Measurements from ENCODE around the gene TEX26. TPM values are rescaled to one million over a fixed set of nuclear protein-coding genes. Genes with fewer than 3 reads are reported as not detected.

TEX26 gene
- total and polyA plus RNA-seq, 4 donors: 0.67 to 6.2 (median 2.5) TPM; not detected in 1

DNA sequence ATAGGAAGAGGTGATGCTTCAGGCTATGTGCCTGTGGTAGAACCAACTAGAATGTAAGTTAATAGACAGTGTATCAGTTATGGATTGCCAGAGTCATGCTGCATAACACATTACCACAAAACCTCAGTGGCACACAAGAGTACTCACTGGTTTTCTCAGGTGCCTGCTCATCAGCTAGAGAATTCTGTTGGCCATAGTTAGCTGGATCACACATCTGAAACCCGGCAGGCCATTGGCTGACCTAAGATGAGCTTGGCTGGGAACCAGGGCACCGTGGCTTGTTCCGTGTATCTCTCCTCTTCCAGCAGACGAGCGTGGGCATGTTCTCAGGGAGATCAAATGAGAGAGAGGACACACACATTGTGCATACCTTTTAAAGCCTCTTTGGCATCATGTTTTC, 76.7 kb downstream of the TEX26 start:
- Histone ChIP-seq H3K4me3 (no peak overlapping the region), H3K36me3 (ENCODE audit: control insufficient read depth in 4 of 4, insufficient read depth in 4 of 4, low read length in 4 of 4) (no peaks in the 10 kb centered on the region), H3K4me1 (ENCODE audit: control insufficient read depth in 5 of 5, insufficient read depth in 5 of 5, low read length in 5 of 5) (peaks cover 0 to 14% (median 0%) of the 10 kb centered on the region in 5 donors), H3K27ac (ENCODE audit: low read depth in 1 of 2, low read length in 1 of 2) (no peak overlapping the region), H3K27me3 (ENCODE audit: control insufficient read depth in 3 of 3, insufficient read depth in 3 of 3, low read length in 2 of 3) (no peaks in the 10 kb centered on the region), H3K9me3 (ENCODE audit: control insufficient read depth in 4 of 4, insufficient read depth in 3 of 4, low read length in 3 of 4) (no peaks in the 10 kb centered on the region), H3K9ac (ENCODE audit: insufficient read depth in 1 of 2, low read length in 2 of 2) (no peak overlapping the region)
- ATAC-seq (ENCODE audit: insufficient read depth, low FRiP score): no peak
- WGBS, 2 donors: 85 to 86% methylated on average over 5 of the region's 5 CpGs
- no peak for DNase-seq
- TF ChIP-seq, protein P1, sequence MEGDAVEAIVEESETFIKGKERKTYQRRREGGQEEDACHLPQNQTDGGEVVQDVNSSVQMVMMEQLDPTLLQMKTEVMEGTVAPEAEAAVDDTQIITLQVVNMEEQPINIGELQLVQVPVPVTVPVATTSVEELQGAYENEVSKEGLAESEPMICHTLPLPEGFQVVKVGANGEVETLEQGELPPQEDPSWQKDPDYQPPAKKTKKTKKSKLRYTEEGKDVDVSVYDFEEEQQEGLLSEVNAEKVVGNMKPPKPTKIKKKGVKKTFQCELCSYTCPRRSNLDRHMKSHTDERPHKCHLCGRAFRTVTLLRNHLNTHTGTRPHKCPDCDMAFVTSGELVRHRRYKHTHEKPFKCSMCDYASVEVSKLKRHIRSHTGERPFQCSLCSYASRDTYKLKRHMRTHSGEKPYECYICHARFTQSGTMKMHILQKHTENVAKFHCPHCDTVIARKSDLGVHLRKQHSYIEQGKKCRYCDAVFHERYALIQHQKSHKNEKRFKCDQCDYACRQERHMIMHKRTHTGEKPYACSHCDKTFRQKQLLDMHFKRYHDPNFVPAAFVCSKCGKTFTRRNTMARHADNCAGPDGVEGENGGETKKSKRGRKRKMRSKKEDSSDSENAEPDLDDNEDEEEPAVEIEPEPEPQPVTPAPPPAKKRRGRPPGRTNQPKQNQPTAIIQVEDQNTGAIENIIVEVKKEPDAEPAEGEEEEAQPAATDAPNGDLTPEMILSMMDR (IDR thresholded peaks at IDR 0.05; ENCODE audit: control extremely low read depth, extremely low read depth): no peak

DNA sequence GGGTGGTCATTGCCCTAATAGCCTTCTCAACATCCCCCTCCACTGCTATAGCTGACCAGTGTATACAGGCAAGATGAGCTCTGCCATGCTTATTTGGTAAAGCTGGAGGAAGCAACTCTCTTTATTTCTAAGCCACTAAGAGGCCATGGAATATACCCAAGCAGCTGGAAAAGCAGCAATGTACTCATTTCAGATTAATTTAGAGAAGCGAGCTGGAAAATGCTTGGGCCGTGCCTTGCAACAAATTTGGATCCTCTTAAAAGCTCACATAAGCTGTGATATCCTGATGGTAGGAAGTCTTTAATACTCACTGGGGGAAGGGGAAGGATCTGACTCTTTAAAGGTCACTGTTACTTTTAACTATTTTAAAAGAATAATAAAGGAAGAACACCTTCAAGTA, 77.8 kb downstream of the TEX26 start:
- TF ChIP-seq, protein P1 (IDR thresholded peaks at IDR 0.05; ENCODE audit: control extremely low read depth, extremely low read depth): no peak
- ATAC-seq (ENCODE audit: insufficient read depth, low FRiP score): no peak
- WGBS, 2 donors: 93 to 96% methylated on average over 2 of the region's 2 CpGs

DNA sequence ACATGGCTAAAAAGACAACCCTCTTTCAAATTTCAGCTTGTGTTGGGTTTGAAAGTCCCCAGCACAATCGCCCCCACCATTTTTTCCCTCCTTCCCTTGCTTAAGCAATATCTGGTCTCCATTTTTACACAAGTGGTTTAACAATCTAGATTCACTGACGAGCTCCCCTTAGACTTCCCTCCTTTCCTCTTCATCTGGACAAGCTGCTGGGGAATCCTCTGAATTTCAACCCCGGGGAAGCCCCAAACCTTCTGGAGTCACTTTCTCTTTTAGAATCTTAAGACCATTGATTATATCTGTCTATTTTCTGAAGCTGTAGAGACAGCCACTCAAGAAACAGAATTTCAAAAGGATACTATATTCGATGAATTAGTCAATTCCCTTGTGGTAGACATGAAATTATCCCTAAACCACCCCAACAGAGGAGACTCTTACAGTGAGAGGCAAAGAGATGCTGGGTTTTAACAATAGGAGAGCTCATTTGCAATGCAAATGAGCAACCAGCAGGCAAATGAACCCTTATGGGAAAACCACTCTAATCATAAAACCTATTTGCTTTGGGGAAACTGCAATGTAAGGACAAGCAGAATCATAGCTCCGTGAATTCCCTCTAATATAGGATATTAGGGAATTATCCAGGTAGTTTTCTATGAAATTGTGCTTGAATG, 78.9 kb downstream of the TEX26 start:
- peaks cover 0 to 14% (median 0%) of the 10 kb centered on the region in 5 donors for H3K4me1 ChIP-seq (ENCODE audit: control insufficient read depth in 5 of 5, insufficient read depth in 5 of 5, low read length in 5 of 5)
- TF ChIP-seq, protein P1 (IDR thresholded peaks at IDR 0.05; ENCODE audit: control extremely low read depth, extremely low read depth): no peak
- H3K27me3 ChIP-seq (ENCODE audit: control insufficient read depth in 3 of 3, insufficient read depth in 3 of 3, low read length in 2 of 3): no peaks in the 10 kb centered on the region
- DNase-seq: no peak
- no peaks in the 10 kb centered on the region for H3K9me3 ChIP-seq (ENCODE audit: control insufficient read depth in 4 of 4, insufficient read depth in 3 of 4, low read length in 3 of 4)
- no peak overlapping the region for H3K9ac ChIP-seq (ENCODE audit: insufficient read depth in 1 of 2, low read length in 2 of 2)
- no peak for ATAC-seq (ENCODE audit: insufficient read depth, low FRiP score)
- H3K27ac ChIP-seq (ENCODE audit: low read depth in 1 of 2, low read length in 1 of 2): no peak overlapping the region
- no peaks in the 10 kb centered on the region for H3K36me3 ChIP-seq (ENCODE audit: control insufficient read depth in 4 of 4, insufficient read depth in 4 of 4, low read length in 4 of 4)
- WGBS, 2 donors: 64 to 65% methylated on average over 5 of the region's 5 CpGs
- H3K4me3 ChIP-seq: no peak overlapping the region

More for the DNA sequence above, 77.8 kb downstream of the TEX26 start:
- no peaks in the 10 kb centered on the region for H3K27me3 ChIP-seq (ENCODE audit: control insufficient read depth in 3 of 3, insufficient read depth in 3 of 3, low read length in 2 of 3)
- H3K9ac ChIP-seq (ENCODE audit: insufficient read depth in 1 of 2, low read length in 2 of 2): no peak overlapping the region
- no peaks in the 10 kb centered on the region for H3K36me3 ChIP-seq (ENCODE audit: control insufficient read depth in 4 of 4, insufficient read depth in 4 of 4, low read length in 4 of 4)
- H3K4me3 ChIP-seq: no peak overlapping the region
- H3K27ac ChIP-seq (ENCODE audit: low read depth in 1 of 2, low read length in 1 of 2): no peak overlapping the region
- H3K4me1 ChIP-seq (ENCODE audit: control insufficient read depth in 5 of 5, insufficient read depth in 5 of 5, low read length in 5 of 5): peaks cover 0 to 14% (median 0%) of the 10 kb centered on the region in 5 donors
- DNase-seq: no peak
- H3K9me3 ChIP-seq (ENCODE audit: control insufficient read depth in 4 of 4, insufficient read depth in 3 of 4, low read length in 3 of 4): no peaks in the 10 kb centered on the region
